Lower leg skin (tissue), 3 donors: ENCODE data around the gene ODC1.

ENCODE experiments used
- CTCF ChIP-seq, 3 donors: fragments of 450-650 bp; IDR thresholded peaks; one replicate each; pipeline ENCODE4 v1.5.1; 2016; ENCODE audit warnings: antibody characterized with exemption in 3 of 3, mild to moderate bottlenecking in 3 of 3, moderate library complexity in 2 of 3
- POLR2A ChIP-seq, 2 donors: fragments of 450-650 bp; IDR thresholded peaks; one replicate each; pipeline ENCODE4 v1.6.1; 2016 to 2017; ENCODE audit warnings: antibody characterized with exemption in 2 of 2, mild to moderate bottlenecking in 1 of 2, moderate library complexity in 1 of 2

- TF ChIP-seq POLR2A (IDR thresholded peaks at IDR 0.05) (no peak), CTCF (IDR thresholded peaks at IDR 0.05) (no peak)
Measured at GRCh38 chr2:10398496-10398895, 49.6 kb downstream of the ODC1 start.
